ENCODE results near the gene NHP2.
A peak's percentile ranks its signal among the peaks of the same experiment; 100 is the strongest.

The NHP2 gene

DNA sequence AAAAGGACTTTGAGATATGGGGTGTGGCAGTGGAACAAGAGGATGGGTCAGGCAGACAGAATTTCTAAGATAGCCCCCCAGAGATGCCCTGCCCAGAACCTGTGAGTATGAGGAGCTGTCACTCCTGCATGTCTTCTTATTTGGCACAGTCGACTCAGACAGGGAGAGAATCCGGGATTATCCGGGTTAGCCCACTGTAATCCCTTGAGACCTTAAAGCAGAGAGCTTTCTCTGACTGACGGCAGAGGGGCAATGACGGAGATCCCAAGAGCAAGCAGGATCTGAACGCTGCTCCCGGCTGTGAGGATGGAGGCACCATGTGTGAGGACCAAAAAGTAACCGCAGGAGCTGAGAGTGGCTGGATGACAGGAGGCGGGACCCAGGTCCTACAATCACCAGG is 8.8 kb upstream of the NHP2 start:
- TF ChIP-seq, protein P1, sequence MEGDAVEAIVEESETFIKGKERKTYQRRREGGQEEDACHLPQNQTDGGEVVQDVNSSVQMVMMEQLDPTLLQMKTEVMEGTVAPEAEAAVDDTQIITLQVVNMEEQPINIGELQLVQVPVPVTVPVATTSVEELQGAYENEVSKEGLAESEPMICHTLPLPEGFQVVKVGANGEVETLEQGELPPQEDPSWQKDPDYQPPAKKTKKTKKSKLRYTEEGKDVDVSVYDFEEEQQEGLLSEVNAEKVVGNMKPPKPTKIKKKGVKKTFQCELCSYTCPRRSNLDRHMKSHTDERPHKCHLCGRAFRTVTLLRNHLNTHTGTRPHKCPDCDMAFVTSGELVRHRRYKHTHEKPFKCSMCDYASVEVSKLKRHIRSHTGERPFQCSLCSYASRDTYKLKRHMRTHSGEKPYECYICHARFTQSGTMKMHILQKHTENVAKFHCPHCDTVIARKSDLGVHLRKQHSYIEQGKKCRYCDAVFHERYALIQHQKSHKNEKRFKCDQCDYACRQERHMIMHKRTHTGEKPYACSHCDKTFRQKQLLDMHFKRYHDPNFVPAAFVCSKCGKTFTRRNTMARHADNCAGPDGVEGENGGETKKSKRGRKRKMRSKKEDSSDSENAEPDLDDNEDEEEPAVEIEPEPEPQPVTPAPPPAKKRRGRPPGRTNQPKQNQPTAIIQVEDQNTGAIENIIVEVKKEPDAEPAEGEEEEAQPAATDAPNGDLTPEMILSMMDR (conservative IDR thresholded peaks at IDR 0.05; ENCODE audit: control insufficient read depth, insufficient read depth, low read depth, low read length): no peak
- H3K4me3 ChIP-seq (ENCODE audit: control insufficient read depth, low read depth, low read length): no peak overlapping the region
- DNase-seq (ENCODE audit: low read depth): no peak

DNA sequence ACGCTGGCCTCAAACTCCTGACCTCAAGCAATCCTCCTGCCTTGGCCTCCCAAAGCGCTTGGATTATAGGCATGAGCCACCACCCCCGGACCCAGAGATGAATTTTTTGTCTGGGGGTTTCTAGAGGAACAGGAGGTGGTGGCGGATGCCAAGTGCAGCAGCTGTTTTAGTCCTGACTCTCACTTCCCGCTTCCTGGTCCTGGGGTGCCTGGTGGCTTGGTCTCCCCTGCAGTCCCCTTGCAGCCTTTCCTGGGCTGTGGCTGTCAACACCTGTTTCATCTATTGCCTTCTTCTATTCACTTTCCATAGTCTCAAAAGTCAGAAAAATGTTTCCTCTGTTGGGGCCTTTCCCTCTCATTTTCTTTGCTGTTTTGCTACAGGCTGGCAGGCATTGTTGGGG is 6.5 kb upstream of the NHP2 start:
- DNase-seq (ENCODE audit: low read depth): no peak
- no peak overlapping the region for H3K4me3 ChIP-seq (ENCODE audit: control insufficient read depth, low read depth, low read length)
- TF ChIP-seq, protein P1 (conservative IDR thresholded peaks at IDR 0.05; ENCODE audit: control insufficient read depth, insufficient read depth, low read depth, low read length): no peak

DNA sequence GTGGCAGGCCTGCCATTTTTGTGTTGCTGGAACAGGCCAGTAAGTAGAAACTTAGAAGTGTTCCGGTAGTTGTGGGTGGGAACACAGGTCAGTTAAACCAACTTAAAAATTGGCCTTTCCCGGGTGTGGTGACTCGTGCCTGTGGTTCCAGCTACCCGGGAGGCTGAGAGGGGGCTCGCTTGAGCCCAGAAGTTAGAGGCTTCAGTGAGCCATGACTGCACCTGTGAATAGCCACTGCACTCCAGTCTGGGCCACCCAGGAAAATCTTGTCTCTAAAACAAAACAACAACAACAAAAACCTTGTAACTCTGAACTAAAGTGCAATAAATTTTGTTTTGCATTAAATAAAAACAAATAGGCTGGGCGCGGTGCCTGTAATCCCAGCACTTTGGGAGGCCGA is 1.4 kb upstream of the NHP2 start:
- DNase-seq (ENCODE audit: low read depth): no peak
- TF ChIP-seq, protein P1 (conservative IDR thresholded peaks at IDR 0.05; ENCODE audit: control insufficient read depth, insufficient read depth, low read depth, low read length): no peak
- no peak overlapping the region for H3K4me3 ChIP-seq (ENCODE audit: control insufficient read depth, low read depth, low read length)

DNA sequence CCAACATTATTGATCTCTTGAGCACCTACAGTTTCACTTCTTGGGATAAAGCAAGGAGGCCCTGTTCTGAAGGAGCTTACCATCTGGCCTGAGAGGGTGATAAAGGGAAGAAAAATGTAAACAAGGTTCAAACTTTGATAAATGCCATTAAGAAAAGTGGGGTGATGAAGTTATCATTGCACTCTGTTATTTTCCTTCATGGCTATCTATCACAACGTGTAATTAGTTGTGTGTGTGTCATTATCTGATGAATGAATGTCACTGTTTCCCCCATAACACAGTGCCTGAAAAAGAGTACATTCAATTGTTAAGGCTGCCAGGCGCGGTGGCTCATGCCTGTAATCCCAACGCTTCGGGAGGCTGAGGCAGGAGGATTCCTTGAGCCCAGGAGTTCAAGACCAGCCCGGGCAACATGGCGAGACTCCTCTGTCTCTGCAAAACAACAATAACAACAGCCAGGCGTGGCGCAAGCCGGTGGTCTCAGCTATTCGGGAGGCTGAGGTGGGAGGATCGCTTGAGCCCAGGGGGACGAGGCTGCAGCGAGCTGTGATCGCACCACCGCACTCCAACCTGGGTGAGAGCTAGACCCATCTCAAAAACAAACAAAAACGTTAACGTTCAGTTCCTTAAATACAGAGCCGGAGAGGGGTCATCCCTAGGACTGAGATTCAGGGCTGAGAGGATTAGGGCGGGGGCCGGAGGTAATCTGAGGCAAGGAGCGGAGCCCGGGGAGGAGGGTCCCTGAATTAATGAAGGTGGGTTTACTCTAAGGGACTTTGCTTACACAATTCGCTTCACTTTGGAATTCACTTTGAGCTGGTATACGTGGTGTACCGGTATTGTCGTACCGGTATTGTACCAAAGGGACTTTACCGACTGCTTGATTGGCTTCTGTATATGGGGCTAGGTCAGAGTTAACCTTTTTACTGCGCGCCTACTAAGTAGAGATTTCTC is 917 bp downstream of the NHP2 start:
- DNase-seq (ENCODE audit: low read depth): no peak
- TF ChIP-seq, protein P1 (conservative IDR thresholded peaks at IDR 0.05; ENCODE audit: control insufficient read depth, insufficient read depth, low read depth, low read length): no peak
- H3K4me3 ChIP-seq (ENCODE audit: control insufficient read depth, low read depth, low read length): peak overlapping the region; percentile 97

DNA sequence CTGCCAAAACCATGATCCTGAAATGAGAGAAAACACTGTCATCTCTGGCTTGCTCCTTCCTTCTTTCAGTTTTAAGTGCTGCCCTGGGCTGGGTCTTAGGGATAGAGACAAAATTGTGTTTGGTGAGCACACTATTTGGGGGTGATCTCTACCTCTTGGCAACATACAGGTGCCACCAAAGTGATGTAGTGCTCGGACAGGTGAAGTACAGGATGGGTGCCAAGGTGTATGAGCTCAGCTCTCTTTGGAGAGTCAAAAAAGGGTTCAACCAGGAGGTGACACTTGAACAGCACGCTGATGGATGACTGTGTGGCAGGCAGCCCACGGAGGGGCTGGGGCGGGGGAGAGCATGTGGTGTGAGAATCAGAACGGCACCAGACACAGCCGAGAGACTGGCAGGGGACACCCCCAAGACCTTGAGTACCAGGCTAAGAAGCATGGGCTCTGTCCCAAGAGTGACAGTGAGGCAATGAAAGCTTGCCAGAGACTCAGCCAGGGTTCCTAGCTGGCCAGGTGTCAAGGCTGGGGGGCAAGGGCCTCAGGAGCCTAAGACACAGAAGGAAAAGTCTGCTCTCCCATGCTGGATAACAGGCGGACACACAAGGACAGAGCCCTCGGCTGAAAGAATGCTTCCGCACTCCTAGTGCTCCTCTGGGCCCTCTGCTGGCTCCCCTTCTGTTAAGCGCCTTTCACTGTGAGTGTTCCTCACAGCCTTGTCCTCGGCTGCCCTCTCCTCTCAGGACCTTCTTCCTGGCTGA is 2.5 kb downstream of the NHP2 start:
- no peak overlapping the region for H3K4me3 ChIP-seq (ENCODE audit: control insufficient read depth, low read depth, low read length)
- TF ChIP-seq, protein P1 (conservative IDR thresholded peaks at IDR 0.05; ENCODE audit: control insufficient read depth, insufficient read depth, low read depth, low read length): peak; percentile 13
- DNase-seq (ENCODE audit: low read depth): peak; percentile 35

DNA sequence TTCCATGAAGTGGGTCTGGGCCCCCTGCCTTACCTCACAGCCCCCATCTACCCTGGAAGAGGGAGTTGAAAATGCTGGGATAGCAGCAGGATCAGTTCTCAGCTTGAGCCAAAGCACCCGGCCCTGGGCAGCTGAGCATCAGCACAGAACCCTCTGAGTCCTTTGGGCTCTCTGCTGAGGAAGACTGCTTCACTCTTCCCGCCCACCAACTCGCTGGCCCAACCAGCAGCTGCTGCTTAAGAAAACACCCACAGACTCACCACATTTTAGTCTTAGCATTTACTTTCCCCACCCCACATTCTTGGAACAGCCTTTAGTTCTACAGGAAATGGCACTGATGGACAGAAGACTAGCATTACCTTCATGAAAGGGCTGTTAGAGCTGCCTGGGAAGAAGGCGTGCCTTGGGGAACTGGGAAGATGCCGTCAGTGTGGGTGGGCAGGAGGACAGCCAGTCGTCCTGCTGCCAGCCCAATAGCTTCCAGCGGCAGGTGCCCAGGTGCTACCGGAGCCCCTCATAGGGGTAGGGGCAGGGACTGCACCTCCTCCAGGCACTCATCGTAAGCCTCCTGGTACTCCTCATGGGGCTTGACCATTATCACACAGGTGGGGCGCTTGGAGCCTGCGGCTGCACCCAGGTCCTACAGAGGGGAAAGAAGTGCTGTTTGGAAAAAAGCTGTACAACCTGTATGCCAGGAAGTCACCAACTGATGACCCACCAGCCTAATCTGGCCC is 4.3 kb downstream of the NHP2 start:
- no peak overlapping the region for H3K4me3 ChIP-seq (ENCODE audit: control insufficient read depth, low read depth, low read length)
- peak; percentile 33 for DNase-seq (ENCODE audit: low read depth)
- TF ChIP-seq, protein P1 (conservative IDR thresholded peaks at IDR 0.05; ENCODE audit: control insufficient read depth, insufficient read depth, low read depth, low read length): no peak

All from fibroblast of mammary gland (primary cell).